Measurements from ENCODE around the gene NUP205. TPM values are rescaled to one million over a fixed set of nuclear protein-coding genes. Genes with fewer than 3 reads are reported as not detected.

Gene NUP205, protein sequence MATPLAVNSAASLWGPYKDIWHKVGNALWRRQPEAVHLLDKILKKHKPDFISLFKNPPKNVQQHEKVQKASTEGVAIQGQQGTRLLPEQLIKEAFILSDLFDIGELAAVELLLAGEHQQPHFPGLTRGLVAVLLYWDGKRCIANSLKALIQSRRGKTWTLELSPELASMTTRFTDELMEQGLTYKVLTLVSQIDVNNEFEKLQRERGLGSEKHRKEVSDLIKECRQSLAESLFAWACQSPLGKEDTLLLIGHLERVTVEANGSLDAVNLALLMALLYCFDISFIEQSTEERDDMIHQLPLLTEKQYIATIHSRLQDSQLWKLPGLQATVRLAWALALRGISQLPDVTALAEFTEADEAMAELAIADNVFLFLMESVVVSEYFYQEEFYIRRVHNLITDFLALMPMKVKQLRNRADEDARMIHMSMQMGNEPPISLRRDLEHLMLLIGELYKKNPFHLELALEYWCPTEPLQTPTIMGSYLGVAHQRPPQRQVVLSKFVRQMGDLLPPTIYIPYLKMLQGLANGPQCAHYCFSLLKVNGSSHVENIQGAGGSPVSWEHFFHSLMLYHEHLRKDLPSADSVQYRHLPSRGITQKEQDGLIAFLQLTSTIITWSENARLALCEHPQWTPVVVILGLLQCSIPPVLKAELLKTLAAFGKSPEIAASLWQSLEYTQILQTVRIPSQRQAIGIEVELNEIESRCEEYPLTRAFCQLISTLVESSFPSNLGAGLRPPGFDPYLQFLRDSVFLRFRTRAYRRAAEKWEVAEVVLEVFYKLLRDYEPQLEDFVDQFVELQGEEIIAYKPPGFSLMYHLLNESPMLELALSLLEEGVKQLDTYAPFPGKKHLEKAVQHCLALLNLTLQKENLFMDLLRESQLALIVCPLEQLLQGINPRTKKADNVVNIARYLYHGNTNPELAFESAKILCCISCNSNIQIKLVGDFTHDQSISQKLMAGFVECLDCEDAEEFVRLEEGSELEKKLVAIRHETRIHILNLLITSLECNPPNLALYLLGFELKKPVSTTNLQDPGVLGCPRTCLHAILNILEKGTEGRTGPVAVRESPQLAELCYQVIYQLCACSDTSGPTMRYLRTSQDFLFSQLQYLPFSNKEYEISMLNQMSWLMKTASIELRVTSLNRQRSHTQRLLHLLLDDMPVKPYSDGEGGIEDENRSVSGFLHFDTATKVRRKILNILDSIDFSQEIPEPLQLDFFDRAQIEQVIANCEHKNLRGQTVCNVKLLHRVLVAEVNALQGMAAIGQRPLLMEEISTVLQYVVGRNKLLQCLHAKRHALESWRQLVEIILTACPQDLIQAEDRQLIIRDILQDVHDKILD (N-terminal part only)
- total RNA-seq, result 10 to 100 TPM; 38.0 to 58.4 TPM

DNA sequence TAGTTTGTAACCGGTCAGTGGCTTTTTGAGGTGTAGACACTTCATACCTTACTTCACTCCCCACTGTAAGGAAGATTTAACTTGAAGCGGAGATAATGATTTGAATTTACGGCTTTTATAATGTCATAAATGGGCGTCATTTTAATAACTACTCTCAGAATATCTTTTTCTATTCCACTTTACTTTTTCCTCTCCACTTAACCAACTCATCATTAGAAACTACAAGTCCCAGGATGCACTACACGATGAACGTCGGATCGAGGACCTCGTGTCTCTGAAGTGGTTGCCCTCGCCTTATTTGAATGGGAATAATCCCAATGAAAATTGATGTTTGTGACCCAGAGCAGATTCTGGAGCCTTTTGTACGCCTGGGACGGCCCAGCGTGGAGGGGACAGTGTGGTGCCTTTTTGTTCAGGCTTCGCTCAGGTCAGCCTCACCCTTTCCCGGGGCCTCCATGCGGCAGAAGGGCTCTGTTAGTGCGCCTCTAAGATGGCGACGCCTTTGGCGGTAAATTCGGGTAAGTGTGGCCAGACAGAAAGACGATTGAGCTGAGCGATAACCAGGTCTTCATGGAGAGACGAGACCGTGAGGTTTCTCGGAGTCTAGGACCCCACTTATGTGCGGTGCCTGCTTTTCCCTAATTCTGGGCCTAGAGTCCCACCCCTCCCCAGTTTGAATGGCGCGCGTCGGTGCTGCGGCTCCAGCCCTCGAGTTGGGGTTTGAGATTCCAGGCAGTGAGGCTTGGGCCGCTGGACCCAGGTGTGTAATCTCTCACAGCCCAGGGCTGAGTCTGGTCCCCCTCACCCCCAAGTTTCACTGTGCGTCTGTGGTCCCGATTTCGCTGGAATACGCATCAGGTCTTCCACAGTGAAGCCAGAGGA, at the start of gene NUP205:
TSS of gene NUP205 (plus strand) at position 463 of the 882 bp plus-strand sequence. CDS start at position 491, 28 bp downstream.
- Histone ChIP-seq H3K9me3 (no peaks in the 10 kb centered on the region), H3K4me1 (no peaks in the 10 kb centered on the region), H3K36me3 (no peaks in the 10 kb centered on the region), H3K9ac (ENCODE audit: low read depth in 2 of 2, low read length in 2 of 2) (peak within 1 kb of the TSS; percentile 92 to 96), H3K27me3 (no peaks in the 10 kb centered on the region), H3K4me3 (peak within 1 kb of the TSS; percentile 77), H3K27ac (peak within 1 kb of the TSS; percentile 67)
- intact Hi-C loops (cut with DNase I), result loop anchor here (5.0 kb wide), 2 partner anchors 50 to 275 kb away; no protein-coding TSS in a partner anchor
- DNase-seq, result peak; percentile 77
- TF ChIP-seq, protein P1, sequence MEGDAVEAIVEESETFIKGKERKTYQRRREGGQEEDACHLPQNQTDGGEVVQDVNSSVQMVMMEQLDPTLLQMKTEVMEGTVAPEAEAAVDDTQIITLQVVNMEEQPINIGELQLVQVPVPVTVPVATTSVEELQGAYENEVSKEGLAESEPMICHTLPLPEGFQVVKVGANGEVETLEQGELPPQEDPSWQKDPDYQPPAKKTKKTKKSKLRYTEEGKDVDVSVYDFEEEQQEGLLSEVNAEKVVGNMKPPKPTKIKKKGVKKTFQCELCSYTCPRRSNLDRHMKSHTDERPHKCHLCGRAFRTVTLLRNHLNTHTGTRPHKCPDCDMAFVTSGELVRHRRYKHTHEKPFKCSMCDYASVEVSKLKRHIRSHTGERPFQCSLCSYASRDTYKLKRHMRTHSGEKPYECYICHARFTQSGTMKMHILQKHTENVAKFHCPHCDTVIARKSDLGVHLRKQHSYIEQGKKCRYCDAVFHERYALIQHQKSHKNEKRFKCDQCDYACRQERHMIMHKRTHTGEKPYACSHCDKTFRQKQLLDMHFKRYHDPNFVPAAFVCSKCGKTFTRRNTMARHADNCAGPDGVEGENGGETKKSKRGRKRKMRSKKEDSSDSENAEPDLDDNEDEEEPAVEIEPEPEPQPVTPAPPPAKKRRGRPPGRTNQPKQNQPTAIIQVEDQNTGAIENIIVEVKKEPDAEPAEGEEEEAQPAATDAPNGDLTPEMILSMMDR (IDR thresholded peaks at IDR 0.05), result no peak

DNA sequence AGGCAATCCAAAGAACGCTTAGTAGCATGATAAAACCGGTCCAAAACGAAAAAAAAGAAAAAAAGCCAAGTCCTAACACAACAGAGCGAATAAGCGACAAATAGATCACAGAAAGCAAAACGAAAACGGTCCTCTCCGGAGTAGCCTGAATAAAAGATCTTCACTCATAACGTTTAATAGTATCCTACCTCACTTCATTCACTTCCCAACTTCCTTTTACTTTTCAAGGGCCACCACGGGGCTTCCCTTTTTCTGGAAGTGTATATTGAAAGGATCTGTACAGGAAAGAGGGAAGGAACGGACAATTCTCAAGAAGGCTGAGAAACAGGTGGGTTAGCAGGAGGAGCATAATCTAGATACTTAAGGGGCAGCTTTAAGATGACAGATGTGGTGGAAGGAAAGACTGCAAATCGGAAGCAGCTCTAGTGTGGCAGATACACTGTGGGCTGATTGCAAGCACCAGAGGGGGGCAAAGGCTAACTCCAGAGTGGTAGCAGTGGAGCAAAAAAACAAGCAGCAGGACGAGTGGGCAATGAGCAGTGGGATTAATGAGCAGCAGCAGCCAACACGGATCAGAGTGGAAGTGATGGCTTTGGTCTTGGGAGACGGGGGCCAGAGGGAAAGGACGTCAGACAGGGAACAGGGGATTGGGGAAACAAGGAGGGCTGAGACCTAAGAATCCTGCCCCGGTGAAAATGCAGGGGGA, 48.7 kb upstream of the NUP205 start:
- peak overlapping the region; percentile 76 for H3K4me3 ChIP-seq
- TF ChIP-seq, protein P1 (IDR thresholded peaks at IDR 0.05), result no peak
- peak; percentile 46 for DNase-seq
- no peaks in the 10 kb centered on the region for H3K4me1 ChIP-seq
- intact Hi-C loops (cut with DNase I), result loop anchor here (5.0 kb wide), 1 partner anchor 48 kb away; the partner anchor contains the start of gene NUP205
- no peaks in the 10 kb centered on the region for H3K9me3 ChIP-seq
- H3K27me3 ChIP-seq, result no peaks in the 10 kb centered on the region
- peak overlapping the region; percentile 89 for H3K27ac ChIP-seq
- peak overlapping the region; percentile 77 to 94 for H3K9ac ChIP-seq (ENCODE audit: low read depth in 2 of 2, low read length in 2 of 2)
- H3K36me3 ChIP-seq, result no peaks in the 10 kb centered on the region

DNA sequence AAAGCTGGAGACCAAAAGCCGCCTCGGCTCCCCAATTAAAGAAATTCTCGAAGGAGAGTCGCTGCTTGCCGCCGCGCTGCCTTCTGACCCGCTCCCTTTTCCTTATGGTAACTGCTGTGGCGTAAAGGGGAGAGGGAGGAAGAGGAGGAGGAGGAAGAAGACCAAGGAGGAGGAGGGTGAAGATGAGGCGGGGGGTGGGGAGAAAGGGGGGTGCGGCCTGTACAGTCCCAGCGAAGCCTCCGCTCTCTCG, 48.2 kb upstream of the NUP205 start:
- no peaks in the 10 kb centered on the region for H3K27me3 ChIP-seq
- peak overlapping the region; percentile 77 to 94 for H3K9ac ChIP-seq (ENCODE audit: low read depth in 2 of 2, low read length in 2 of 2)
- no peak for DNase-seq
- no peaks in the 10 kb centered on the region for H3K4me1 ChIP-seq
- no peaks in the 10 kb centered on the region for H3K36me3 ChIP-seq
- TF ChIP-seq, protein P1 (IDR thresholded peaks at IDR 0.05), result no peak
- peak overlapping the region; percentile 89 for H3K27ac ChIP-seq
- intact Hi-C loops (cut with DNase I), result loop anchor here (5.0 kb wide), 1 partner anchor 48 kb away; the partner anchor contains the start of gene NUP205
- no peaks in the 10 kb centered on the region for H3K9me3 ChIP-seq
- peak overlapping the region; percentile 76 for H3K4me3 ChIP-seq

DNA sequence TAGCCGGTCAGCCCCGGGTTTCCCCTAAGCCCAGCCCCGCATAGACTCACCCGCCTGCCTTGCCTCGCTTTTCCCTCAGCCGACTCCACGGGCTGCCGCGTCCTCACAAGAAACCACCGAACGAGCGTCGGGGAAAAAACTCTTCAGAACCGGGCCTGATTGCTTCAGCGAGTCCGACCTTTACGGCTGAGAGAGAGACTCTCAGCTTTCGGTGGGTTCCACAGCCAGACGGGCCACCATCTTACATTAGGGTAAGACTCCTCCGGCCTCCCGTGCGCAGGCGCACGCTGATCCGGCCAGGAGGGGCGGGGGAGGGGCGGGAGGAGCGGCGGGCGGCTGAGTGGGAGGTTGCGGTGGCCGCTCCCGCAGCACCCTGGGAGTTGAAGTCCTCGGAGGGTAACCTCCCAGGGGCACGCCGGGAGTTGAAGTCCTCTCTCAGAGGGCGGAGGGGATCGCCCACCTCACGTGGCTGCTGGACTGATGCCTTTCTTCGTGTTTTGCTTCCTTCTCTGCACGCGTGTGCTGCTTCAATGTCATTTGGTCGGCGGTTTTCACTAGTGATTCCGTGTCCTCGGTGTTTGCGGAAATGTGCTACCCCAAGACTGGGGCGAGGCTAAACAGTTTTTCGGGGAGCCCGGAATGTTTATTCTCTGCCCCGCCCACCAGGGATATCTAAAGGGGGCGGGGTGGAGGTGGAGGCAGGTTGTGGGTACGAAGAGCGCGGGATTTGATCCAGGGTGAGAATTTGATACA, 47.7 kb upstream of the NUP205 start, which contains the start of gene CNOT4:
TSS of gene CNOT4 (minus strand) at position 264 of the 753 bp plus-strand sequence. CDS start 71,771 bp downstream, outside the sequence.
- Histone ChIP-seq H3K9me3 (no peaks in the 10 kb centered on the region), H3K4me3 (peak within 1 kb of the TSS; percentile 76), H3K4me1 (no peaks in the 10 kb centered on the region), H3K27me3 (no peaks in the 10 kb centered on the region), H3K27ac (peak within 1 kb of the TSS; percentile 89), H3K9ac (ENCODE audit: low read depth in 2 of 2, low read length in 2 of 2) (peak within 1 kb of the TSS; percentile 77 to 94), H3K36me3 (no peaks in the 10 kb centered on the region)
- intact Hi-C loops (cut with DNase I), result loop anchor here (5.0 kb wide), 1 partner anchor 47 kb away; the partner anchor contains the start of gene NUP205
- DNase-seq, result peak; percentile 97
- TF ChIP-seq, protein P1 (IDR thresholded peaks at IDR 0.05), result no peak
